Mammary epithelial cell (primary cell): ENCODE data around the gene FBXO17.

Experiments
- EZH2 ChIP-seq: IDR thresholded peaks from 2 replicates; pipeline ENCODE4 v1.6.1; 2012; ENCODE audit warnings: low read length, inconsistent platforms, borderline replicate concordance
- TF ChIP-seq, protein P1 (sequence below), 2 donors: IDR thresholded peaks in 1 of 2; conservative IDR thresholded peaks in 1 of 2; 2 replicates each; pipeline ENCODE4 v1.5.1; 2011 to 2012; ENCODE audit warnings: inconsistent platforms in 2 of 2, low read length in 2 of 2, mild to moderate bottlenecking in 2 of 2, control low read depth in 1 of 2, low read depth in 1 of 2; ENCODE audit not compliant: insufficient read depth in 1 of 2; ENCODE audit errors: extremely low read depth in 1 of 2

DNA sequence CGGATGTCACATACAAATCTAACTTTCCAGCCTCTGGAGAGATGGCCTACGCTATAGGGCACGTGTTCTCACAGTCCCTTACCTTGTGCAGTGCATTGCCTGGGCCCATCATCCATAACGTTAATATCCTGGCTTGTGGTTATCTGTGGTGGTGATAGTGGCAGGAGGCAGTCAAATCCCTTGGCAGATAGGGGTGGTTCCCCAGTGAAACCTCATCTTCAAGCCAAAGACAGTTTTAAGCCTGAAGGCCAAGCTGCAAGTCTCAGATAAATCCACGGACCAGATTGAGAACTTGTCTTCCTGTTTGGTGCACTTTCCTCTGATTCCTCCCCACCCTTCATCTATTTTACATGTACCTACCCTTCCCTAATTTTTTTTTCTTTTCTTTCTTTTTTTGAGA is 4.3 kb upstream of the FBXO17 start:
- no peak for TF ChIP-seq EZH2
- TF ChIP-seq, protein P1, sequence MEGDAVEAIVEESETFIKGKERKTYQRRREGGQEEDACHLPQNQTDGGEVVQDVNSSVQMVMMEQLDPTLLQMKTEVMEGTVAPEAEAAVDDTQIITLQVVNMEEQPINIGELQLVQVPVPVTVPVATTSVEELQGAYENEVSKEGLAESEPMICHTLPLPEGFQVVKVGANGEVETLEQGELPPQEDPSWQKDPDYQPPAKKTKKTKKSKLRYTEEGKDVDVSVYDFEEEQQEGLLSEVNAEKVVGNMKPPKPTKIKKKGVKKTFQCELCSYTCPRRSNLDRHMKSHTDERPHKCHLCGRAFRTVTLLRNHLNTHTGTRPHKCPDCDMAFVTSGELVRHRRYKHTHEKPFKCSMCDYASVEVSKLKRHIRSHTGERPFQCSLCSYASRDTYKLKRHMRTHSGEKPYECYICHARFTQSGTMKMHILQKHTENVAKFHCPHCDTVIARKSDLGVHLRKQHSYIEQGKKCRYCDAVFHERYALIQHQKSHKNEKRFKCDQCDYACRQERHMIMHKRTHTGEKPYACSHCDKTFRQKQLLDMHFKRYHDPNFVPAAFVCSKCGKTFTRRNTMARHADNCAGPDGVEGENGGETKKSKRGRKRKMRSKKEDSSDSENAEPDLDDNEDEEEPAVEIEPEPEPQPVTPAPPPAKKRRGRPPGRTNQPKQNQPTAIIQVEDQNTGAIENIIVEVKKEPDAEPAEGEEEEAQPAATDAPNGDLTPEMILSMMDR (conservative IDR thresholded peaks at IDR 0.05 in 1 of 2, IDR thresholded peaks at IDR 0.05 in 1 of 2; ENCODE audit: extremely low read depth in 1 of 2, insufficient read depth in 1 of 2, low read depth in 1 of 2, low read length in 2 of 2) = no peak
